K562 (cell line): ENCODE measurements around the gene HOXB6. TPM values are rescaled to one million over a fixed set of nuclear protein-coding genes. Genes with fewer than 3 reads are reported as not detected.

ENCODE experiments used
- ATAC-seq: fragments of 200-7000 bp; cut with Tn5 transposase; 3 replicates; pipeline ENCODE4 v1.9.1; 2020; ENCODE audit warnings: moderate library complexity
- BruUV-seq: library from RNA; stranded (reverse); fragments of 400-500 nt; replicated peaks from 2 replicates; lab custom pipeline; 2021; lab: Mats Ljungman, UMichigan
- CTCF ChIA-PET: fragments of 300-600 bp; formaldehyde crosslinking; extraction: SDS; loops from one replicate; lab custom pipeline; 2021; ENCODE audit warnings: low intra/inter-chr PET ratio; lab: Yijun Ruan, JAX
- POLR2A ChIA-PET: fragments of 300-600, 350-650 bp; sonication (Branson Sonifier 250); formaldehyde crosslinking; extraction: SDS; loops from one replicate; lab custom pipeline; 2021; ENCODE audit warnings: antibody characterized with exemption, inconsistent platforms; lab: Yijun Ruan, JAX
- DNase-seq, 4 experiments: peaks; one replicate each; pipeline versions ENCODE4 v3.0.0 to v3.0.0-alpha.2; 2011 to 2018; ENCODE audit warnings: low spot score in 3 of 4, mixed read lengths in 3 of 4; ENCODE audit errors: extremely low read depth in 1 of 4
- FAIRE-seq: peaks from 2 replicates; lab custom pipeline; 2011; peaks lifted over from hg19 to GRCh38; lab: Jason Lieb, UNC
- H2AFZ ChIP-seq: 2 replicates; pipeline ENCODE4 v1.6.0; 2011; ENCODE audit warnings: low read depth, low read length, control low read depth, inconsistent platforms
- H3K27ac ChIP-seq: fragments of 200-600 bp; 3 replicates; pipeline ENCODE4 v1.8.0; 2011; ENCODE audit warnings: low read depth, mild to moderate bottlenecking, control low read depth, inconsistent platforms, low read length, moderate library complexity, mixed read lengths; ENCODE audit errors: extremely low read depth
- H3K27me3 ChIP-seq, 2 experiments: fragments of 300-600 bp in 1 of 2; 2 replicates in 1 of 2; 3 replicates in 1 of 2; pipeline versions ENCODE4 v1.6.0 to v1.8.0; 2011; ENCODE audit warnings: inconsistent platforms in 2 of 2, low read length in 2 of 2, mild to moderate bottlenecking in 1 of 2, mixed read lengths in 1 of 2, moderate library complexity in 1 of 2; ENCODE audit not compliant: control insufficient read depth in 2 of 2, insufficient read depth in 2 of 2
- H3K36me3 ChIP-seq: fragments of 300-600 bp; 3 replicates; pipeline ENCODE4 v1.8.0; 2011; ENCODE audit warnings: mild to moderate bottlenecking, low read length, inconsistent platforms; ENCODE audit not compliant: control insufficient read depth, insufficient read depth
- H3K4me1 ChIP-seq, 2 experiments: fragments of 200-600 bp in 1 of 2; replicated peaks in 1 of 2; 2 replicates in 1 of 2; 3 replicates in 1 of 2; pipeline versions ENCODE4 v1.5.1 to v1.8.0; 2011; ENCODE audit warnings: inconsistent platforms in 2 of 2, low read length in 2 of 2, mild to moderate bottlenecking in 1 of 2, mixed read lengths in 1 of 2, moderate library complexity in 1 of 2; ENCODE audit not compliant: control insufficient read depth in 2 of 2, insufficient read depth in 2 of 2
- H3K4me2 ChIP-seq: 2 replicates; pipeline ENCODE4 v1.6.1; 2011; ENCODE audit warnings: low read length, control low read depth, inconsistent platforms, mixed read lengths; ENCODE audit not compliant: insufficient read depth
- H3K4me3 ChIP-seq: fragments of 200-600 bp; sonication (generic), shearing (Covaris generic); 2 replicates; pipeline ENCODE4 v1.5.1; 2016; ENCODE audit warnings: control low read depth, inconsistent platforms
- H3K79me2 ChIP-seq: fragments of 200-600 bp; 3 replicates; pipeline ENCODE4 v1.8.0; 2011; ENCODE audit warnings: low read length, inconsistent platforms; ENCODE audit not compliant: control insufficient read depth, insufficient read depth
- H3K9ac ChIP-seq, 2 experiments: 2 replicates each; pipeline versions ENCODE4 v1.6.0 to v1.6.1; 2011; ENCODE audit warnings: low read depth in 2 of 2, low read length in 2 of 2, control low read depth in 1 of 2, inconsistent platforms in 1 of 2, mild to moderate bottlenecking in 1 of 2, mixed read lengths in 1 of 2; ENCODE audit not compliant: insufficient read depth in 1 of 2
- H3K9me1 ChIP-seq: one replicate; pipeline ENCODE4 v1.6.0; 2011; ENCODE audit warnings: inconsistent platforms, mild to moderate bottlenecking, low read length, moderate library complexity; ENCODE audit not compliant: control insufficient read depth, insufficient read depth
- H3K9me3 ChIP-seq: replicated peaks from 2 replicates; pipeline ENCODE4 v1.5.1; 2011; ENCODE audit warnings: low read depth, low read length, inconsistent platforms; ENCODE audit not compliant: control insufficient read depth, insufficient read depth
- H4K20me1 ChIP-seq: replicated peaks from 2 replicates; pipeline ENCODE4 v1.6.1; 2011; ENCODE audit warnings: low read length, inconsistent platforms, mixed read lengths; ENCODE audit not compliant: control insufficient read depth, insufficient read depth
- ARID1B ChIP-seq: fragments of 450-650 bp; IDR thresholded peaks from 2 replicates; pipeline ENCODE4 v1.6.1; 2016; ENCODE audit warnings: antibody characterized with exemption, mild to moderate bottlenecking, inconsistent platforms
- BDP1 ChIP-seq: IDR thresholded peaks from 3 replicates; pipeline ENCODE4 v1.6.1; 2011; ENCODE audit not compliant: insufficient read length, insufficient read depth
- DPF2 ChIP-seq: fragments of 450-650 bp; IDR thresholded peaks from 2 replicates; pipeline ENCODE4 v1.6.1; 2016
- ESRRA ChIP-seq: fragments of 450-650 bp; IDR thresholded peaks from 2 replicates; pipeline ENCODE4 v1.6.1; 2014; ENCODE audit warnings: low read depth, mild to moderate bottlenecking, moderate library complexity, borderline replicate concordance
- IFI16 ChIP-seq: fragments of 250-450 bp; sonication (Bioruptor Pico); IDR thresholded peaks from 2 replicates; pipeline ENCODE4 v2.1.2; 2022; ENCODE audit warnings: mild to moderate bottlenecking, inconsistent platforms
- KLF16 ChIP-seq: IDR thresholded peaks from 2 replicates; pipeline ENCODE4 v1.6.1; 2016; ENCODE audit warnings: antibody characterized with exemption
- PHF8 ChIP-seq: fragments of 200-600 bp; sonication (generic); IDR thresholded peaks from 2 replicates; pipeline ENCODE4 v1.6.1; 2012; ENCODE audit warnings: mixed run types, mild to moderate bottlenecking, inconsistent platforms, low read length, moderate library complexity, borderline replicate concordance
- POLR2G ChIP-seq: fragments of 200-400 bp; formaldehyde crosslinking; IDR thresholded peaks from 2 replicates; pipeline ENCODE4 v1.6.1; 2017; ENCODE audit warnings: low read depth, mild to moderate bottlenecking, antibody characterized with exemption, low read length, moderate library complexity
- SETDB1 ChIP-seq: IDR thresholded peaks from one replicate; pipeline ENCODE4 v1.6.1; 2012; ENCODE audit warnings: low read length, control low read depth, inconsistent platforms
- SMARCA4 ChIP-seq: fragments of 450-650 bp; IDR thresholded peaks from 2 replicates; pipeline ENCODE4 v1.6.1; 2016
- SUPT5H ChIP-seq: fragments of 450-650 bp; IDR thresholded peaks from 2 replicates; pipeline ENCODE4 v1.6.1; 2016
- TRIM24 ChIP-seq, 2 experiments: fragments of 450-650 bp; IDR thresholded peaks; 2 replicates each; pipeline ENCODE4 v1.6.1; 2016
- ZFP36 ChIP-seq: fragments of 150-350 bp; IDR thresholded peaks from 2 replicates; pipeline ENCODE4 v1.6.1; 2018; ENCODE audit warnings: low read length, low read depth; ENCODE audit not compliant: partially characterized antibody
- ZNF384 ChIP-seq: IDR thresholded peaks from 2 replicates; pipeline ENCODE4 v1.6.1; 2012; ENCODE audit warnings: low read depth, low read length, improper control_type of control experiment
- WGBS: fragments of 100-300 bp; shearing (Covaris generic); methylation state at CpG from one replicate; pipeline ENCODE4 v1.1.6; 2016; ENCODE audit warnings: low coverage, mixed read lengths; ENCODE audit not compliant: insufficient coverage; ENCODE audit errors: missing lambda C conversion rate; 5-methylcytosine and 5-hydroxymethylcytosine counted together
- in situ Hi-C: fragments of 300-500 bp; cut with MboI; formaldehyde crosslinking; loops from 4 replicates; pipeline ENCODE4 v1.15.0; 2018; ENCODE audit warnings: inconsistent platforms, mixed read lengths
- intact Hi-C: fragments of 100-400 bp; cut with micrococcal nuclease; formaldehyde crosslinking; loops from 2 replicates; pipeline ENCODE4 v1.14.2; 2022
- polyA plus RNA-seq, 8 experiments: library from polyadenylated mRNA; depleted of rRNA in 4 of 8; stranded (reverse) in 5 of 8; unstranded in 3 of 8; fragments of >200 nt; fragmentation: Nextera tagmentation in 2 of 8; fragmentation: Illumina TruSeq in 1 of 8; extraction: Ambion mirVana in 2 of 8; extraction: Trizol in 1 of 8; gene quantifications; 2 replicates each; pipeline versions ENCODE4 v1.2.1 to v1.2.3, GENCODE V29; 2011 to 2014; ENCODE audit warnings: inconsistent platforms in 1 of 8, missing spikeins in 1 of 8
- total RNA-seq, 7 experiments: library from RNA; depleted of rRNA in 6 of 7; stranded (reverse); fragments of >200 nt in 6 of 7; fragmentation: Illumina TruSeq in 2 of 7; extraction: Trizol in 2 of 7; gene quantifications; 2 replicates each; pipeline versions ENCODE4 v1.2.1 to v1.2.3, GENCODE V29; 2011 to 2021; ENCODE audit warnings: low replicate concordance in 1 of 7
- TF ChIP-seq, protein P1 (sequence below): fragments of 250-450 bp; sonication (Bioruptor Pico); IDR thresholded peaks from 2 replicates; pipeline ENCODE4 v1.4.0; 2020; ENCODE audit warnings: borderline replicate concordance
- TF ChIP-seq, protein P2 (sequence below): fragments of 450-650 bp; formaldehyde crosslinking; IDR thresholded peaks from 2 replicates; pipeline ENCODE4 v1.4.0; 2020; ENCODE audit warnings: mild to moderate bottlenecking
- TF ChIP-seq, protein P3 (sequence below): sonication (generic); formaldehyde crosslinking; IDR thresholded peaks from 2 replicates; pipeline ENCODE4 v1.8.0; 2022; ENCODE audit warnings: mild to moderate bottlenecking, low read depth, missing genetic modification reagents
- TF ChIP-seq, protein P4 (sequence below): fragments of 200-800 bp; sonication (Bioruptor generic); IDR thresholded peaks from 2 replicates; pipeline ENCODE4 v1.6.1; 2017; ENCODE audit warnings: missing genetic modification characterization, missing compliant biosample characterization

HOXB6 gene
- total and polyA plus RNA-seq, 9 of the 15 experiments (the other 6 are each of a cell fraction or from before 2014, with no cell fraction given), result 1.2 to 14.8 (median 4.9) TPM

DNA sequence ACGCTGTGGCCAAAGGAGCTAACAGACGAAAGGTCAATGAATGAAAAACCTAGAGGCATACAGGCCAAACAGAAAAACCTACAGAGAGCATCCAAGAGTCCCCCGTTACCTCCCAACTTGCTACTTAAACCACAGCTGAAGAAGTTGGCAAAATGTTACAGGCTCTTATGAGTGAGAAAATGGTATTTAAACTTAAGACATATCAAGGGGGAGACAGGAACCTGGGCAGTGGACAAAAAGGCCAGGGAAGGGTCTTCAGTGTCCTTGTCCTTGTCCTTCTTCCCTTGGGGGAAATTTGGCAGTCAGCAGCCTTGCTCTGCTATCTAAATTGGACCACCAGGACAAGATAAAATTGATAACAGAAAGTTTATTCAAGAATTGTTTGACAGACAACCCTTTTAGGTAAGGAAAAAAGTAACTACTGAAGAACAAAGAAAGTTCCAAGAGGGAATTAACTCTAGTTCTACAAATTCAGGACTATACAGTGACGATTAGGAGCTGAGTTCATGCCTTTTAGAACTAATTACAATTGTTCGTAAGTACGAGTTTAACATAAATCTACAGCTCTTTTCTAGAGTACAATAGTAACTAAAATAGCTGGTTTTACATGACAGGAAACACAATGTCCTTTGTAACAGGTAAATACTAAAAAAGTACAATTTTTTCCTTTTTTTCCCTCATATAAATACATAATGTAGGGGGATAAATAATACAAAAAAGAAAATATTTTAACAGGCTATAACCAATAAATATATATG is 56.1 kb downstream of the HOXB6 start:
- H3K27ac ChIP-seq, result peak overlapping the region; percentile 95
- peak overlapping the region; percentile 81 for H3K4me2 ChIP-seq
- intact Hi-C loops, result loop anchor here (2.0 kb wide), 1 partner anchor 48 kb away; no protein-coding TSS in a partner anchor
- TF ChIP-seq PHF8, result no peak
- TF ChIP-seq, protein P1, sequence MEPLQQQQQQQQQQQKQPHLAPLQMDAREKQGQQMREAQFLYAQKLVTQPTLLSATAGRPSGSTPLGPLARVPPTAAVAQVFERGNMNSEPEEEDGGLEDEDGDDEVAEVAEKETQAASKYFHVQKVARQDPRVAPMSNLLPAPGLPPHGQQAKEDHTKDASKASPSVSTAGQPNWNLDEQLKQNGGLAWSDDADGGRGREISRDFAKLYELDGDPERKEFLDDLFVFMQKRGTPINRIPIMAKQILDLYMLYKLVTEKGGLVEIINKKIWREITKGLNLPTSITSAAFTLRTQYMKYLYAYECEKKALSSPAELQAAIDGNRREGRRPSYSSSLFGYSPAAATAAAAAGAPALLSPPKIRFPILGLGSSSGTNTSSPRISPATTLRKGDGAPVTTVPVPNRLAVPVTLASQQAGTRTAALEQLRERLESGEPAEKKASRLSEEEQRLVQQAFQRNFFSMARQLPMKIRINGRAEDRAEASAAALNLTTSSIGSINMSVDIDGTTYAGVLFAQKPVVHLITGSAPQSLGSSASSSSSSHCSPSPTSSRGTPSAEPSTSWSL (CRISPR knock-in tag), result no peak
- TF ChIP-seq ZFP36, result no peak
- no peak for TF ChIP-seq KLF16
- TF ChIP-seq SMARCA4, result no peak
- TF ChIP-seq, protein P2, sequence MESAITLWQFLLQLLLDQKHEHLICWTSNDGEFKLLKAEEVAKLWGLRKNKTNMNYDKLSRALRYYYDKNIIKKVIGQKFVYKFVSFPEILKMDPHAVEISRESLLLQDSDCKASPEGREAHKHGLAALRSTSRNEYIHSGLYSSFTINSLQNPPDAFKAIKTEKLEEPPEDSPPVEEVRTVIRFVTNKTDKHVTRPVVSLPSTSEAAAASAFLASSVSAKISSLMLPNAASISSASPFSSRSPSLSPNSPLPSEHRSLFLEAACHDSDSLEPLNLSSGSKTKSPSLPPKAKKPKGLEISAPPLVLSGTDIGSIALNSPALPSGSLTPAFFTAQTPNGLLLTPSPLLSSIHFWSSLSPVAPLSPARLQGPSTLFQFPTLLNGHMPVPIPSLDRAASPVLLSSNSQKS, result no peak
- TF ChIP-seq POLR2G, result no peak
- no peak for TF ChIP-seq SUPT5H
- TF ChIP-seq IFI16 (CRISPR knock-in tag), result no peak
- TF ChIP-seq BDP1, result no peak
- peak; percentile 56; the same call in 1 of the 2 replicates for TF ChIP-seq ESRRA
- TF ChIP-seq, protein P3, sequence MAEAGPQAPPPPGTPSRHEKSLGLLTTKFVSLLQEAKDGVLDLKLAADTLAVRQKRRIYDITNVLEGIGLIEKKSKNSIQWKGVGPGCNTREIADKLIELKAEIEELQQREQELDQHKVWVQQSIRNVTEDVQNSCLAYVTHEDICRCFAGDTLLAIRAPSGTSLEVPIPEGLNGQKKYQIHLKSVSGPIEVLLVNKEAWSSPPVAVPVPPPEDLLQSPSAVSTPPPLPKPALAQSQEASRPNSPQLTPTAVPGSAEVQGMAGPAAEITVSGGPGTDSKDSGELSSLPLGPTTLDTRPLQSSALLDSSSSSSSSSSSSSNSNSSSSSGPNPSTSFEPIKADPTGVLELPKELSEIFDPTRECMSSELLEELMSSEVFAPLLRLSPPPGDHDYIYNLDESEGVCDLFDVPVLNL (CRISPR knock-in tag), result no peak
- no peak for TF ChIP-seq ARID1B
- 0 out of 4 replicates have a peak, but pooled peaks of 1 of the 2 experiments have one; percentile 5 for TF ChIP-seq TRIM24 (IDR thresholded peaks at IDR 0.05)
- TF ChIP-seq SETDB1, result no peak
- no peak for TF ChIP-seq ZNF384
- no peak for TF ChIP-seq DPF2
- TF ChIP-seq, protein P4, sequence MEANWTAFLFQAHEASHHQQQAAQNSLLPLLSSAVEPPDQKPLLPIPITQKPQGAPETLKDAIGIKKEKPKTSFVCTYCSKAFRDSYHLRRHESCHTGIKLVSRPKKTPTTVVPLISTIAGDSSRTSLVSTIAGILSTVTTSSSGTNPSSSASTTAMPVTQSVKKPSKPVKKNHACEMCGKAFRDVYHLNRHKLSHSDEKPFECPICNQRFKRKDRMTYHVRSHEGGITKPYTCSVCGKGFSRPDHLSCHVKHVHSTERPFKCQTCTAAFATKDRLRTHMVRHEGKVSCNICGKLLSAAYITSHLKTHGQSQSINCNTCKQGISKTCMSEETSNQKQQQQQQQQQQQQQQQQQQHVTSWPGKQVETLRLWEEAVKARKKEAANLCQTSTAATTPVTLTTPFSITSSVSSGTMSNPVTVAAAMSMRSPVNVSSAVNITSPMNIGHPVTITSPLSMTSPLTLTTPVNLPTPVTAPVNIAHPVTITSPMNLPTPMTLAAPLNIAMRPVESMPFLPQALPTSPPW, result no peak

More for the DNA sequence above, 56.1 kb downstream of the HOXB6 start:
- DNase-seq, result no peak
- Histone ChIP-seq H3K9ac (peak overlapping the region in 1 of 2 experiments; percentile 93; a peak in 2 of 4 replicates), H3K79me2 (peaks cover 71% of the 10 kb centered on the region), H3K9me1 (no peaks in the 10 kb centered on the region), H4K20me1 (no peaks in the 10 kb centered on the region), H3K36me3 (peaks cover 46% of the 10 kb centered on the region; the same call in 2 of the 3 replicates), H3K27me3 (no peaks in the 10 kb centered on the region), H3K9me3 (no peaks in the 10 kb centered on the region), H2AFZ (peak overlapping the region; percentile 20; the same call in 1 of the 2 replicates), H3K4me3 (peak overlapping the region; percentile 36; the same call in 1 of the 2 replicates), H3K4me1 (peaks cover 28 to 49% of the 10 kb centered on the region in 2 experiments)
- WGBS, result 8% methylated on average over 6 of the region's 6 CpGs
- FAIRE-seq, result peak; percentile 42
- POLR2A ChIA-PET, result interaction anchor here (0.6 to 2.5 kb wide), 7 partner anchors 11 to 1383 kb away, joined by 3 to 12 read pairs (median 6); no protein-coding TSS in a partner anchor
- CTCF ChIA-PET, result no interaction called here
- ATAC-seq, result no peak
- no TSS peak for BruUV-seq
- in situ Hi-C loops, result no loop called here
